Neural cell (in vitro differentiated cells): ENCODE measurements around the gene AGAP5. TPM values are rescaled to one million over a fixed set of nuclear protein-coding genes. Genes with fewer than 3 reads are reported as not detected.

Experiments used
- H2AFZ ChIP-seq: fragments of 200-600, 300-800 bp; sonication (generic), shearing (Covaris generic); 2 replicates; pipeline ENCODE4 v1.6.0; 2014; ENCODE audit warnings: low read depth, mild to moderate bottlenecking, antibody characterized with exemption, low read length, moderate library complexity
- H3F3A ChIP-seq: fragments of 200-600 bp; shearing (Covaris generic); 2 replicates; pipeline ENCODE4 v1.6.1; 2016; ENCODE audit warnings: mild to moderate bottlenecking, moderate library complexity, mixed read lengths, antibody characterized with exemption, low read length; ENCODE audit not compliant: insufficient read depth, poor library complexity, severe bottlenecking
- H3K27ac ChIP-seq: fragments of 200-600, 300-800 bp; sonication (generic), shearing (Covaris generic); 2 replicates; pipeline ENCODE4 v1.5.1; 2014; ENCODE audit warnings: mild to moderate bottlenecking, low read length, moderate library complexity
- H3K27me3 ChIP-seq: fragments of 300-800, 200-600 bp; sonication (generic), shearing (Covaris generic); 2 replicates; pipeline ENCODE4 v1.6.0; 2014; ENCODE audit warnings: mild to moderate bottlenecking, low read depth, low read length, moderate library complexity; ENCODE audit not compliant: insufficient read depth
- H3K36me3 ChIP-seq: fragments of 300-800, 200-600 bp; sonication (generic), shearing (Covaris generic); 2 replicates; pipeline ENCODE4 v1.5.1; 2014; ENCODE audit warnings: mild to moderate bottlenecking, antibody characterized with exemption, low read length, moderate library complexity; ENCODE audit not compliant: insufficient read depth
- H3K4me2 ChIP-seq: fragments of 300-800, 200-600 bp; sonication (generic), shearing (Covaris generic); 2 replicates; pipeline ENCODE4 v1.6.0; 2014; ENCODE audit warnings: mild to moderate bottlenecking, low read length
- H3K4me3 ChIP-seq: fragments of 300-800, 200-600 bp; sonication (generic), shearing (Covaris generic); 2 replicates; pipeline ENCODE4 v1.5.1; 2014; ENCODE audit warnings: mild to moderate bottlenecking, low read length, moderate library complexity
- H3K79me2 ChIP-seq: fragments of 200-600 bp; shearing (Covaris generic); replicated peaks from 2 replicates; pipeline ENCODE4 v1.6.0; 2014; ENCODE audit warnings: mild to moderate bottlenecking, low read length, moderate library complexity; ENCODE audit not compliant: insufficient read depth
- H3K9ac ChIP-seq: fragments of 300-800, 200-600 bp; sonication (generic), shearing (Covaris generic); 2 replicates; pipeline ENCODE4 v1.6.1; 2016; ENCODE audit warnings: mild to moderate bottlenecking, low read length, mixed read lengths
- H3K9me2 ChIP-seq: fragments of 200-600 bp; shearing (Covaris generic); 2 replicates; pipeline ENCODE4 v1.6.1; 2016; ENCODE audit warnings: mild to moderate bottlenecking, low read length, mixed read lengths; ENCODE audit not compliant: insufficient read depth
- H3K9me3 ChIP-seq: fragments of 200-600, 300-800 bp; sonication (generic), shearing (Covaris generic); 2 replicates; pipeline ENCODE4 v1.6.1; 2016; ENCODE audit warnings: mild to moderate bottlenecking, mixed run types, low read length, moderate library complexity, mixed read lengths
- H4K20me1 ChIP-seq: fragments of 200-600 bp; shearing (Covaris generic); 2 replicates; pipeline ENCODE4 v1.6.1; 2016; ENCODE audit warnings: mild to moderate bottlenecking, mixed run types; ENCODE audit not compliant: insufficient read depth
- CTCF ChIP-seq: fragments of 450-650 bp; IDR thresholded peaks from 2 replicates; pipeline ENCODE4 v1.5.1; 2014; ENCODE audit warnings: antibody characterized with exemption, mild to moderate bottlenecking, moderate library complexity; ENCODE audit not compliant: poor library complexity, severe bottlenecking
- EP300 ChIP-seq: fragments of 450-650 bp; conservative IDR thresholded peaks from 2 replicates; pipeline ENCODE4 v1.6.1; 2014; ENCODE audit warnings: antibody characterized with exemption, mild to moderate bottlenecking, moderate library complexity; ENCODE audit not compliant: poor library complexity, severe bottlenecking
- EZH2 ChIP-seq: fragments of 200-600, 300-800 bp; shearing (Covaris generic), sonication (generic); IDR thresholded peaks from 2 replicates; pipeline ENCODE4 v1.6.1; 2014; ENCODE audit warnings: antibody characterized with exemption, low read length, borderline replicate concordance, mild to moderate bottlenecking; ENCODE audit not compliant: insufficient read depth, poor library complexity, severe bottlenecking
- MXI1 ChIP-seq: fragments of 450-650 bp; conservative IDR thresholded peaks from 2 replicates; pipeline ENCODE4 v1.6.1; 2014; ENCODE audit warnings: antibody characterized with exemption, mild to moderate bottlenecking; ENCODE audit not compliant: poor library complexity, severe bottlenecking
- POLR2AphosphoS5 ChIP-seq: IDR thresholded peaks from 2 replicates; pipeline ENCODE4 v1.6.1; 2012
- RAD21 ChIP-seq: fragments of 450-650 bp; conservative IDR thresholded peaks from 2 replicates; pipeline ENCODE4 v1.6.1; 2014; ENCODE audit warnings: antibody characterized with exemption, mild to moderate bottlenecking, moderate library complexity
- REST ChIP-seq: IDR thresholded peaks from 2 replicates; pipeline ENCODE4 v1.6.1; 2012; ENCODE audit warnings: borderline replicate concordance
- SMC3 ChIP-seq: fragments of 450-650 bp; conservative IDR thresholded peaks from 2 replicates; pipeline ENCODE4 v1.6.1; 2014; ENCODE audit warnings: antibody characterized with exemption, mild to moderate bottlenecking, moderate library complexity; ENCODE audit not compliant: poor library complexity
- TAF1 ChIP-seq: IDR thresholded peaks from 2 replicates; pipeline ENCODE4 v1.6.1; 2012; ENCODE audit warnings: low read depth
- polyA plus RNA-seq: library from polyadenylated mRNA; depleted of rRNA; stranded (reverse); fragments of >200 nt; gene quantifications from 2 replicates; pipeline ENCODE4 v1.2.3, GENCODE V29; 2014

AGAP5 gene
- polyA plus RNA-seq, 1 donor from 2014 or later, result 6.5 TPM

- TF ChIP-seq MXI1 (no peak), RAD21 (no peak), REST (no peak), TAF1 (no peak), EP300 (no peak), SMC3 (no peak), POLR2AphosphoS5 (no peak), EZH2 (no peak), CTCF (no peak)
- Histone ChIP-seq H3K9ac (no peak overlapping the region), H3K9me3 (no peaks in the 10 kb centered on the region), H3K27ac (no peak overlapping the region), H3K4me3 (no peak overlapping the region), H3K9me2 (no peaks in the 10 kb centered on the region), H3K27me3 (no peaks in the 10 kb centered on the region), H3K79me2 (no peaks in the 10 kb centered on the region), H3F3A (no peaks in the 10 kb centered on the region), H2AFZ (no peak overlapping the region), H3K4me2 (no peak overlapping the region), H4K20me1 (no peaks in the 10 kb centered on the region), H3K36me3 (no peaks in the 10 kb centered on the region)
Observed at GRCh38 chr10:73635781-73636180, 62.1 kb downstream of the AGAP5 start.

- Histone ChIP-seq H3F3A (no peaks in the 10 kb centered on the region), H3K79me2 (no peaks in the 10 kb centered on the region), H2AFZ (no peak overlapping the region), H3K27ac (no peak overlapping the region), H3K9me3 (no peaks in the 10 kb centered on the region), H3K36me3 (no peaks in the 10 kb centered on the region), H3K27me3 (no peaks in the 10 kb centered on the region), H3K4me2 (no peak overlapping the region), H4K20me1 (no peaks in the 10 kb centered on the region), H3K4me3 (no peak overlapping the region), H3K9me2 (no peaks in the 10 kb centered on the region), H3K9ac (no peak overlapping the region)
- no peak for TF ChIP-seq RAD21
- no peak for TF ChIP-seq TAF1
- TF ChIP-seq POLR2AphosphoS5, result no peak
- TF ChIP-seq SMC3, result no peak
- no peak for TF ChIP-seq EZH2
- TF ChIP-seq EP300, result no peak
Observed at GRCh38 chr10:73634421-73634820, 63.5 kb downstream of the AGAP5 start.

GRCh38 chr10:73629165-73629564, 68.7 kb downstream of the AGAP5 start:
- no peak overlapping the region for H3K27ac ChIP-seq
- no peaks in the 10 kb centered on the region for H4K20me1 ChIP-seq
- H3K27me3 ChIP-seq, result no peaks in the 10 kb centered on the region
- no peak overlapping the region for H3K9ac ChIP-seq
- H3K79me2 ChIP-seq, result peaks cover 6% of the 10 kb centered on the region
- no peak for TF ChIP-seq TAF1
- TF ChIP-seq POLR2AphosphoS5, result no peak
- TF ChIP-seq EP300, result no peak
- TF ChIP-seq CTCF, result no peak
- no peak overlapping the region for H3K4me3 ChIP-seq
- no peaks in the 10 kb centered on the region for H3K36me3 ChIP-seq
- H3K4me2 ChIP-seq, result no peak overlapping the region
- no peaks in the 10 kb centered on the region for H3K9me2 ChIP-seq
- H3K9me3 ChIP-seq, result no peaks in the 10 kb centered on the region
- H3F3A ChIP-seq, result no peaks in the 10 kb centered on the region
- no peak overlapping the region for H2AFZ ChIP-seq
